HepG2 (cell line): ENCODE data around the gene TSNAXIP1. TPM values are rescaled to one million over a fixed set of nuclear protein-coding genes. Genes with fewer than 3 reads are reported as not detected.

Experiments
- ATAC-seq: fragments of 200-7000 bp; cut with Tn5 transposase; 3 replicates; pipeline ENCODE4 v1.9.1; 2020; ENCODE audit warnings: mild to moderate bottlenecking, moderate library complexity
- BruUV-seq: library from RNA; stranded (reverse); fragments of 400-500 nt; replicated peaks from 2 replicates; lab custom pipeline; 2021; lab: Mats Ljungman, UMichigan
- CTCF ChIA-PET: fragments of 300-600 bp; formaldehyde crosslinking; extraction: SDS; loops from one replicate; lab custom pipeline; 2021; ENCODE audit warnings: low total read pairs, inconsistent platforms, low intra/inter-chr PET ratio; lab: Yijun Ruan, JAX
- POLR2A ChIA-PET: fragments of 350-600 bp; sonication (Branson Sonifier 250); formaldehyde crosslinking; loops from one replicate; lab custom pipeline; 2020; ENCODE audit warnings: antibody characterized with exemption, inconsistent platforms; lab: Yijun Ruan, JAX
- DNase-seq: peaks from one replicate; pipeline ENCODE4 v3.0.0-alpha.2; 2015; ENCODE audit warnings: low spot score
- FAIRE-seq: peaks from 3 replicates; lab custom pipeline; 2011; peaks lifted over from hg19 to GRCh38; lab: Jason Lieb, UNC
- H2AFZ ChIP-seq: one replicate; pipeline ENCODE4 v1.6.1; 2011; ENCODE audit warnings: low read length, inconsistent platforms
- H3K27ac ChIP-seq: fragments of 300-600 bp; 3 replicates; pipeline ENCODE4 v1.8.0; 2011; ENCODE audit warnings: mixed run types, mild to moderate bottlenecking, mixed read lengths, low read length, inconsistent platforms; ENCODE audit not compliant: insufficient read depth; ENCODE audit errors: extremely low read length
- H3K27me3 ChIP-seq, 2 experiments: fragments of 200-600 bp in 1 of 2; 2 replicates in 1 of 2; 3 replicates in 1 of 2; pipeline versions ENCODE4 v1.6.0 to v1.8.0; 2011; ENCODE audit warnings: low read length in 2 of 2, mild to moderate bottlenecking in 2 of 2, moderate library complexity in 2 of 2, inconsistent platforms in 1 of 2; ENCODE audit not compliant: insufficient read depth in 2 of 2, control insufficient read depth in 1 of 2
- H3K36me3 ChIP-seq, 2 experiments: fragments of 200-600 bp in 1 of 2; replicated peaks in 1 of 2; 2 replicates in 1 of 2; 3 replicates in 1 of 2; pipeline versions ENCODE4 v1.5.1 to v1.8.0; 2011; ENCODE audit warnings: low read length in 2 of 2, inconsistent platforms in 1 of 2; ENCODE audit not compliant: insufficient read depth in 2 of 2, control insufficient read depth in 1 of 2
- H3K4me1 ChIP-seq: 2 replicates; pipeline ENCODE4 v1.5.1; 2012; ENCODE audit warnings: low read length, inconsistent platforms; ENCODE audit not compliant: insufficient read depth
- H3K4me2 ChIP-seq: 2 replicates; pipeline ENCODE4 v1.6.0; 2011; ENCODE audit warnings: low read depth, low read length, inconsistent platforms
- H3K4me3 ChIP-seq, 3 experiments: fragments of 200-600 bp in 1 of 3; sonication (generic), shearing (Covaris generic) in 1 of 3; replicated peaks in 1 of 3; 2 replicates each; pipeline ENCODE4 v1.5.1; 2011 to 2016; ENCODE audit warnings: low read length in 3 of 3, inconsistent platforms in 2 of 3, low read depth in 2 of 3, mild to moderate bottlenecking in 2 of 3, control low read depth in 1 of 3, mixed read lengths in 1 of 3; ENCODE audit not compliant: insufficient read depth in 1 of 3
- H3K79me2 ChIP-seq: one replicate; pipeline ENCODE4 v1.6.1; 2011; ENCODE audit warnings: low read length, inconsistent platforms; ENCODE audit not compliant: insufficient read depth
- H3K9ac ChIP-seq: 2 replicates; pipeline ENCODE4 v1.6.0; 2011; ENCODE audit warnings: mild to moderate bottlenecking, low read depth, low read length, inconsistent platforms; ENCODE audit not compliant: insufficient read depth
- H3K9me3 ChIP-seq: 2 replicates; pipeline ENCODE4 v1.5.1; 2012; ENCODE audit warnings: mild to moderate bottlenecking, low read length
- H4K20me1 ChIP-seq: 2 replicates; pipeline ENCODE4 v1.6.0; 2011; ENCODE audit warnings: inconsistent platforms, mild to moderate bottlenecking, low read length, moderate library complexity; ENCODE audit not compliant: insufficient read depth
- KDM5A ChIP-seq: fragments of 200-600 bp; sonication (generic); IDR thresholded peaks from 2 replicates; pipeline ENCODE4 v1.7.0; 2018; ENCODE audit warnings: antibody characterized with exemption, mild to moderate bottlenecking, low read length, borderline replicate concordance
- MAZ ChIP-seq, 2 experiments: sonication (generic) in 1 of 2; formaldehyde crosslinking in 1 of 2; IDR thresholded peaks; 2 replicates each; pipeline versions ENCODE4 v1.5.0 to v1.6.1; 2012 to 2020; ENCODE audit warnings: low read depth in 2 of 2, mild to moderate bottlenecking in 2 of 2, borderline replicate concordance in 1 of 2, improper control_type of control experiment in 1 of 2, low read length in 1 of 2, missing genetic modification reagents in 1 of 2, moderate library complexity in 1 of 2
- NBN ChIP-seq: fragments of 450-650 bp; conservative IDR thresholded peaks from 2 replicates; pipeline ENCODE4 v1.6.1; 2017
- NONO ChIP-seq, 2 experiments: fragments of 450-650 bp in 1 of 2; sonication (generic) in 1 of 2; formaldehyde crosslinking in 1 of 2; IDR thresholded peaks in 1 of 2; conservative IDR thresholded peaks in 1 of 2; 2 replicates each; pipeline versions ENCODE4 v1.6.1 to v1.8.0; 2017 to 2022; ENCODE audit warnings: mild to moderate bottlenecking in 1 of 2, missing genetic modification reagents in 1 of 2, moderate library complexity in 1 of 2
- PHF5A ChIP-seq: IDR thresholded peaks from one replicate; pipeline ENCODE4 v1.6.1; 2018; ENCODE audit warnings: low read depth, missing genetic modification reagents; ENCODE audit not compliant: unreplicated experiment
- ZFP41 ChIP-seq: sonication (generic); formaldehyde crosslinking; IDR thresholded peaks from 2 replicates; pipeline ENCODE4 v1.4.0; 2020; ENCODE audit warnings: mild to moderate bottlenecking, missing genetic modification reagents, borderline replicate concordance
- ZNF484 ChIP-seq: sonication (generic); formaldehyde crosslinking; IDR thresholded peaks from 2 replicates; pipeline ENCODE4 v1.5.1; 2020; ENCODE audit warnings: mild to moderate bottlenecking, low read depth, missing genetic modification reagents, borderline replicate concordance
- ZNF562 ChIP-seq: sonication (generic); formaldehyde crosslinking; IDR thresholded peaks from 2 replicates; pipeline ENCODE4 v1.8.0; 2022; ENCODE audit warnings: missing genetic modification reagents, borderline replicate concordance
- ZNF572 ChIP-seq: sonication (generic); formaldehyde crosslinking; IDR thresholded peaks from 2 replicates; pipeline ENCODE4 v1.5.1; 2020; ENCODE audit warnings: mild to moderate bottlenecking, missing genetic modification reagents
- ZNF781 ChIP-seq: sonication (generic); formaldehyde crosslinking; IDR thresholded peaks from 2 replicates; pipeline ENCODE4 v1.5.1; 2020; ENCODE audit warnings: borderline replicate concordance, mild to moderate bottlenecking, missing genetic modification reagents; ENCODE audit errors: not compliant biosample characterization
- ZNF782 ChIP-seq: sonication (generic); formaldehyde crosslinking; IDR thresholded peaks from 2 replicates; pipeline ENCODE4 v1.4.0; 2020; ENCODE audit warnings: missing genetic modification reagents, mild to moderate bottlenecking, borderline replicate concordance
- ZNF83 ChIP-seq: sonication (generic); formaldehyde crosslinking; IDR thresholded peaks from 2 replicates; pipeline ENCODE4 v1.4.0; 2020; ENCODE audit warnings: missing genetic modification reagents, mild to moderate bottlenecking, borderline replicate concordance
- WGBS: methylation state at CpG from one replicate; pipeline ENCODE4 v1.1.6; 2017; ENCODE audit warnings: low lambda C conversion rate; 5-methylcytosine and 5-hydroxymethylcytosine counted together
- in situ Hi-C: cut with HindIII; loops from 2 replicates; pipeline ENCODE4 v1.10.0; 2017; ENCODE audit warnings: low pct_unique_long_range_greater_than_20kb; ENCODE audit not compliant: extremely low pct_ligation_motif_present
- intact Hi-C: fragments of 100-400 bp; cut with micrococcal nuclease; formaldehyde crosslinking; loops from one replicate; pipeline ENCODE4 v1.10.0; 2022; ENCODE audit not compliant: unreplicated experiment
- polyA plus RNA-seq, 8 experiments: library from polyadenylated mRNA; depleted of rRNA in 3 of 8; stranded (reverse) in 7 of 8; unstranded in 1 of 8; fragments of >200 nt; fragmentation: Illumina TruSeq in 4 of 8; extraction: Trizol in 4 of 8; gene quantifications; 2 replicates each; pipeline versions ENCODE4 v1.2.1 to v1.2.3, GENCODE V29; 2011 to 2016; ENCODE audit warnings: low read depth in 4 of 8, missing spikeins in 1 of 8, mixed read lengths in 1 of 8; ENCODE audit not compliant: insufficient read depth in 1 of 8
- total RNA-seq, 5 experiments: library from RNA; depleted of rRNA; stranded (reverse); fragments of >200 nt; fragmentation: Illumina TruSeq; extraction: Trizol; gene quantifications; 2 replicates each; pipeline ENCODE4 v1.2.3, GENCODE V29; 2016; ENCODE audit warnings: low read depth in 1 of 5
- TF ChIP-seq, protein P1 (sequence below): sonication (generic); formaldehyde crosslinking; IDR thresholded peaks from 2 replicates; pipeline ENCODE4 v1.8.0; 2023; ENCODE audit warnings: mild to moderate bottlenecking, missing genetic modification reagents
- TF ChIP-seq, protein P2 (sequence below): sonication (generic); formaldehyde crosslinking; IDR thresholded peaks from 2 replicates; pipeline ENCODE4 v1.4.0; 2020; ENCODE audit warnings: mild to moderate bottlenecking, missing genetic modification reagents
- TF ChIP-seq, protein P3 (sequence below): sonication (generic); formaldehyde crosslinking; IDR thresholded peaks from 2 replicates; pipeline ENCODE4 v1.5.1; 2020; ENCODE audit warnings: mild to moderate bottlenecking, missing genetic modification reagents

The TSNAXIP1 gene
- total and polyA plus RNA-seq, 2 of the 13 experiments (the other 11 are each of a cell fraction or from before 2014, with no cell fraction given) = 0.37 to 0.86 TPM

DNA sequence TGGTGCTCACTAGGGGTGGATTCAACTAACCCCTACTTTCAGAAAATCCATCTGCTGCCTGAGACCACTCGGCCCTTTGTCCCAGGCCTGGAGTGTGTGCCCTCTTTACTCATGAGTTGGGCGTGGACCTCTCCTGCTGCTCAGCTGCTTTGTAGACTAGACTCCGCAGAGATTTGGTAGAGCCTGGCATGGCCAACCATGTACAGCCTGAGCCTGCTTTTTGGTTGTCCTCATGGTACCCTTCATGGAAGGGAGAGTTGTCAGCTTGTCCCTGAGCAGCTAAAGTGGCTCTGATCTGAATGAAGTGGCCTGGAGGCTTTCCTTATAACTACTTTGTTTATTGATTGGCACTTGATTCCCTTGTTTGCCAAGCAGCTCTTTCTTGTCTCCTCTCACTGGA, 67.7 kb downstream of the TSNAXIP1 start:
- Histone ChIP-seq H2AFZ (no peak overlapping the region), H3K36me3 (peaks cover 42 to 66% of the 10 kb centered on the region in 2 experiments), H4K20me1 (peaks cover 15% of the 10 kb centered on the region), H3K4me1 (peaks cover 30% of the 10 kb centered on the region), H3K79me2 (peaks cover 31% of the 10 kb centered on the region), H3K9me3 (no peaks in the 10 kb centered on the region)
- in situ Hi-C loops = no loop called here
- DNase-seq (no peak), ATAC-seq (no peak)
- TF ChIP-seq, protein P1, sequence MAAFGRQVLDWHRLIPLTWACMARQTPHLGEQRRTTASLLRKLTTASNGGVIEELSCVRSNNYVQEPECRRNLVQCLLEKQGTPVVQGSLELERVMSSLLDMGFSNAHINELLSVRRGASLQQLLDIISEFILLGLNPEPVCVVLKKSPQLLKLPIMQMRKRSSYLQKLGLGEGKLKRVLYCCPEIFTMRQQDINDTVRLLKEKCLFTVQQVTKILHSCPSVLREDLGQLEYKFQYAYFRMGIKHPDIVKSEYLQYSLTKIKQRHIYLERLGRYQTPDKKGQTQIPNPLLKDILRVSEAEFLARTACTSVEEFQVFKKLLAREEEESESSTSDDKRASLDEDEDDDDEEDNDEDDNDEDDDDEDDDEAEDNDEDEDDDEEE = no peak
- TF ChIP-seq KDM5A (no peak), ZNF562 (CRISPR knock-in tag) (no peak), ZNF781 (no peak), ZNF83 (CRISPR knock-in tag) (no peak), MAZ (IDR thresholded peaks at IDR 0.05; ENCODE audit: borderline replicate concordance, low read depth, low read length) (no peak), MAZ (CRISPR knock-in tag; IDR thresholded peaks at IDR 0.05; ENCODE audit: low read depth) (no peak), PHF5A (CRISPR knock-in tag) (no peak), ZNF572 (CRISPR knock-in tag) (no peak), NBN (no peak), ZFP41 (CRISPR knock-in tag) (no peak), ZNF484 (CRISPR knock-in tag) (no peak), ZNF782 (no peak), NONO (IDR thresholded peaks at IDR 0.05) (no peak), NONO (CRISPR knock-in tag; conservative IDR thresholded peaks at IDR 0.05) (no peak)
- TF ChIP-seq, protein P2, sequence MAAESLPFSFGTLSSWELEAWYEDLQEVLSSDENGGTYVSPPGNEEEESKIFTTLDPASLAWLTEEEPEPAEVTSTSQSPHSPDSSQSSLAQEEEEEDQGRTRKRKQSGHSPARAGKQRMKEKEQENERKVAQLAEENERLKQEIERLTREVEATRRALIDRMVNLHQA (CRISPR knock-in tag) = no peak
- TF ChIP-seq, protein P3, sequence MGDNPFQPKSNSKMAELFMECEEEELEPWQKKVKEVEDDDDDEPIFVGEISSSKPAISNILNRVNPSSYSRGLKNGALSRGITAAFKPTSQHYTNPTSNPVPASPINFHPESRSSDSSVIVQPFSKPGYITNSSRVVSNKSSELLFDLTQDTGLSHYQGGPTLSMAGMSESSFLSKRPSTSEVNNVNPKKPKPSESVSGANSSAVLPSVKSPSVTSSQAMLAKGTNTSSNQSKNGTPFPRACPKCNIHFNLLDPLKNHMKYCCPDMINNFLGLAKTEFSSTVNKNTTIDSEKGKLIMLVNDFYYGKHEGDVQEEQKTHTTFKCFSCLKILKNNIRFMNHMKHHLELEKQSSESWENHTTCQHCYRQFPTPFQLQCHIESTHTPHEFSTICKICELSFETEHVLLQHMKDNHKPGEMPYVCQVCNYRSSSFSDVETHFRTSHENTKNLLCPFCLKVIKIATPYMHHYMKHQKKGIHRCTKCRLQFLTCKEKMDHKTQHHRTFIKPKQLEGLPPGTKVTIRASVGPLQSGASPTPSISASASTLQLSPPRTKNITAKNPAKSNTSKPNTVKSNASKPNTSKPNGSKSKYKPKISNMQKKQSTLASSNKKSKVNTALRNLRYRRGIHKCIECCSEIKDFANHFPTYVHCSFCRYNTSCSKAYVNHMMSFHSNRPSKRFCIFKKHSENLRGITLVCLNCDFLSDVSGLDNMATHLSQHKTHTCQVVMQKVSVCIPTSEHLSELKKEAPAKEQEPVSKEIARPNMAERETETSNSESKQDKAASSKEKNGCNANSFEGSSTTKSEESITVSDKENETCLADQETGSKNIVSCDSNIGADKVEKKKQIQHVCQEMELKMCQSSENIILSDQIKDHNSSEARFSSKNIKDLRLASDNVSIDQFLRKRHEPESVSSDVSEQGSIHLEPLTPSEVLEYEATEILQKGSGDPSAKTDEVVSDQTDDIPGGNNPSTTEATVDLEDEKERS (CRISPR knock-in tag) = no peak
- TF ChIP-seq, all 625 proteins: peak for 0
- Histone ChIP-seq H3K9ac (peak overlapping the region; percentile 85), H3K4me3 (peak overlapping the region; percentile 85 to 98 (median 87)), H3K4me2 (peak overlapping the region; percentile 91), H3K27ac (no peak overlapping the region), H3K27me3 (no peaks in the 10 kb centered on the region; a peak in 1 of 5 replicates)
- no TSS peak for BruUV-seq
- intact Hi-C loops = loop anchor here (1.0 to 5.0 kb wide), 2 partner anchors 20 to 1337 kb away; no protein-coding TSS in a partner anchor
- WGBS = 52% methylated on average over 3 of the region's 3 CpGs
- POLR2A ChIA-PET = no interaction called here
- FAIRE-seq = no peak
- CTCF ChIA-PET = interaction anchor here (2.9 kb wide), 1 partner anchor 58 kb away, joined by 18 read pairs; no protein-coding TSS in a partner anchor
